Endothelial cell of umbilical vein (primary cell): ENCODE results near the gene GPR183. TPM values are rescaled to one million over a fixed set of nuclear protein-coding genes. Genes with fewer than 3 reads are reported as not detected.

Source experiments
- BruUV-seq: library from RNA; stranded (reverse); fragments of 400-500 nt; replicated peaks from 2 replicates; lab custom pipeline; 2021; lab: Mats Ljungman, UMichigan
- CTCF ChIA-PET: fragments of 300-600, 350-600 bp; sonication (Branson Sonifier 250); formaldehyde crosslinking; loops from one replicate; lab custom pipeline; 2021; ENCODE audit warnings: antibody characterized with exemption, inconsistent platforms; lab: Charles Lee
- POLR2A ChIA-PET: fragments of 300-600, 350-600 bp; sonication (Branson Sonifier 250); formaldehyde crosslinking; loops from one replicate; lab custom pipeline; 2021; ENCODE audit warnings: antibody characterized with exemption, inconsistent platforms; lab: Charles Lee
- DNase-seq: peaks from one replicate; pipeline ENCODE4 v3.0.0-alpha.2; 2011; ENCODE audit warnings: low read depth, low spot score
- FAIRE-seq: peaks from 2 replicates; lab custom pipeline; 2011; peaks lifted over from hg19 to GRCh38; lab: Jason Lieb, UNC
- H2AFZ ChIP-seq: 2 replicates; pipeline ENCODE4 v1.6.0; 2012; ENCODE audit warnings: low read depth, low read length, control low read depth, inconsistent platforms
- H3K27ac ChIP-seq: 2 replicates; pipeline ENCODE4 v1.5.1; 2011; ENCODE audit warnings: low read depth, mild to moderate bottlenecking, control low read depth, low read length, moderate library complexity; ENCODE audit not compliant: insufficient read depth
- H3K27me3 ChIP-seq, 2 experiments: 2 replicates each; pipeline versions ENCODE4 v1.6.0 to v1.6.1; 2011; ENCODE audit warnings: low read length in 2 of 2, mixed read lengths in 1 of 2; ENCODE audit not compliant: control insufficient read depth in 2 of 2, insufficient read depth in 2 of 2
- H3K36me3 ChIP-seq, 2 experiments: 2 replicates in 1 of 2; 3 replicates in 1 of 2; pipeline ENCODE4 v1.5.1; 2011; ENCODE audit warnings: low read length in 2 of 2, mild to moderate bottlenecking in 1 of 2, moderate library complexity in 1 of 2; ENCODE audit not compliant: control insufficient read depth in 2 of 2, insufficient read depth in 2 of 2; ENCODE audit errors: extremely low read depth in 1 of 2
- H3K4me1 ChIP-seq: 3 replicates; pipeline ENCODE4 v1.5.1; 2011; ENCODE audit warnings: mild to moderate bottlenecking, low read length; ENCODE audit not compliant: control insufficient read depth, insufficient read depth; ENCODE audit errors: extremely low read depth
- H3K4me2 ChIP-seq: 2 replicates; pipeline ENCODE4 v1.6.1; 2011; ENCODE audit warnings: low read length, control low read depth, mixed read lengths; ENCODE audit not compliant: insufficient read depth
- H3K4me3 ChIP-seq, 3 experiments: fragments of 200-600 bp in 1 of 3; sonication (generic), shearing (Covaris generic) in 1 of 3; replicated peaks in 1 of 3; 2 replicates each; pipeline ENCODE4 v1.5.1; 2011 to 2016; ENCODE audit warnings: control low read depth in 3 of 3, low read length in 3 of 3, mild to moderate bottlenecking in 2 of 3, inconsistent platforms in 1 of 3, low read depth in 1 of 3, moderate library complexity in 1 of 3; ENCODE audit not compliant: insufficient read depth in 1 of 3
- H3K79me2 ChIP-seq: 2 replicates; pipeline ENCODE4 v1.6.0; 2012; ENCODE audit warnings: low read length, inconsistent platforms; ENCODE audit not compliant: control insufficient read depth, insufficient read depth
- H3K9ac ChIP-seq: replicated peaks from 2 replicates; pipeline ENCODE3; 2011; ENCODE audit warnings: low read length, control low read depth; ENCODE audit not compliant: insufficient read depth; ENCODE audit errors: extremely low read depth
- H3K9me1 ChIP-seq: replicated peaks from 3 replicates; pipeline ENCODE4 v1.6.0; 2011; ENCODE audit warnings: mild to moderate bottlenecking, low read length; ENCODE audit not compliant: control insufficient read depth, insufficient read depth; ENCODE audit errors: extremely low read depth
- H3K9me3 ChIP-seq: replicated peaks from 2 replicates; pipeline ENCODE4 v1.5.1; 2012; ENCODE audit warnings: low read length, inconsistent platforms; ENCODE audit not compliant: control insufficient read depth, insufficient read depth
- H4K20me1 ChIP-seq: replicated peaks from 2 replicates; pipeline ENCODE3; 2011; ENCODE audit warnings: mild to moderate bottlenecking, low read length; ENCODE audit not compliant: control insufficient read depth, insufficient read depth; ENCODE audit errors: extremely low read depth
- CTCF ChIP-seq, 2 donors: IDR thresholded peaks; 1 replicate in 1 of 2; 2 replicates in 1 of 2; pipeline ENCODE4 v1.5.1; 2011; ENCODE audit warnings: low read length in 2 of 2, mild to moderate bottlenecking in 2 of 2, moderate library complexity in 2 of 2, control low read depth in 1 of 2, inconsistent platforms in 1 of 2, low read depth in 1 of 2; ENCODE audit not compliant: insufficient read depth in 1 of 2; ENCODE audit errors: extremely low read depth in 1 of 2
- EZH2 ChIP-seq: IDR thresholded peaks from 2 replicates; pipeline ENCODE4 v1.6.1; 2012; ENCODE audit warnings: borderline replicate concordance, low read depth, mild to moderate bottlenecking, moderate library complexity, low read length, inconsistent platforms; ENCODE audit not compliant: severe bottlenecking
- FOS ChIP-seq: IDR thresholded peaks from 2 replicates; pipeline ENCODE4 v1.6.1; 2011; ENCODE audit warnings: mild to moderate bottlenecking, low read length, moderate library complexity, borderline replicate concordance; ENCODE audit not compliant: insufficient read depth
- GATA2 ChIP-seq: IDR thresholded peaks from 2 replicates; pipeline ENCODE4 v1.7.0; 2011; ENCODE audit warnings: low read depth, mild to moderate bottlenecking, moderate library complexity, mixed read lengths, low read length; ENCODE audit not compliant: insufficient read length, insufficient read depth
- JUN ChIP-seq: IDR thresholded peaks from 2 replicates; pipeline ENCODE4 v1.6.1; 2011; ENCODE audit warnings: borderline replicate concordance, low read depth; ENCODE audit not compliant: insufficient read length, insufficient read depth
- MAX ChIP-seq: IDR thresholded peaks from 2 replicates; pipeline ENCODE4 v1.6.1; 2011; ENCODE audit not compliant: insufficient read depth, insufficient read length
- MYC ChIP-seq: IDR thresholded peaks from one replicate; pipeline ENCODE4 v1.6.1; 2011; ENCODE audit warnings: mild to moderate bottlenecking, low read depth, low read length
- POLR2A ChIP-seq: IDR thresholded peaks from 2 replicates; pipeline ENCODE4 v1.6.1; 2012; ENCODE audit warnings: low read depth, mild to moderate bottlenecking, control low read depth, low read length
- POLR2AphosphoS5 ChIP-seq: IDR thresholded peaks from 2 replicates; pipeline ENCODE4 v1.6.1; 2012; ENCODE audit warnings: low read depth, mild to moderate bottlenecking, control low read depth, low read length, moderate library complexity; ENCODE audit not compliant: insufficient read depth
- dilution Hi-C: fragments of 300-500 bp; cut with MboI; formaldehyde crosslinking; loops from one replicate; pipeline ENCODE4 v1.15.0; 2019; ENCODE audit warnings: low sequenced_read_pairs; ENCODE audit not compliant: extremely low pct_ligation_motif_present
- intact Hi-C: fragments of 100-400 bp; cut with micrococcal nuclease; formaldehyde crosslinking; loops from one replicate; pipeline ENCODE4 v1.10.0; 2022
- polyA plus RNA-seq, 4 experiments: library from polyadenylated mRNA; depleted of rRNA in 3 of 4; stranded (reverse) in 3 of 4; unstranded in 1 of 4; fragments of >200 nt; gene quantifications; 2 replicates each; pipeline versions ENCODE4 v1.2.1 to v1.2.3, GENCODE V29; 2011 to 2012; ENCODE audit warnings: missing spikeins in 1 of 4
- total RNA-seq: library from RNA; stranded (reverse); gene quantifications from 2 replicates; pipeline ENCODE4 v1.2.3, GENCODE V29; 2021

The GPR183 gene
- total and polyA plus RNA-seq, 2 donors (not counting 3 experiments of a cell fraction or from before 2014, with no cell fraction given) = 0.23 TPM; not detected in 1

- peaks cover 0 to 2% of the 10 kb centered on the region in 2 experiments for H3K36me3 ChIP-seq
- dilution Hi-C loops = loop anchor here (25.0 kb wide), 1 partner anchor 103 kb away; no protein-coding TSS in a partner anchor
These were observed 41.9 kb downstream of the GPR183 start for GRCh38 chr13:99265162-99265800.

More at GRCh38 chr13:99265162-99265800, 41.9 kb downstream of the GPR183 start:
- intact Hi-C loops = loop anchor here (2.0 to 10.0 kb wide), 3 partner anchors 64 to 230 kb away; partner anchors contain the start of gene UBAC2
- Histone ChIP-seq H3K9me3 (no peaks in the 10 kb centered on the region), H4K20me1 (no peaks in the 10 kb centered on the region), H3K79me2 (no peaks in the 10 kb centered on the region), H3K4me1 (peaks cover 9% of the 10 kb centered on the region), H3K9me1 (no peaks in the 10 kb centered on the region), H3K27ac (no peak overlapping the region), H2AFZ (no peak overlapping the region), H3K27me3 (no peaks in the 10 kb centered on the region), H3K4me2 (no peak overlapping the region), H3K4me3 (no peak overlapping the region), H3K9ac (no peak overlapping the region)
- TF ChIP-seq GATA2 = no peak
- TF ChIP-seq MYC = no peak
- no peak for TF ChIP-seq POLR2AphosphoS5
- TF ChIP-seq MAX = no peak
- no peak for TF ChIP-seq JUN
- TF ChIP-seq FOS = no peak
- no peak for TF ChIP-seq CTCF (IDR thresholded peaks at IDR 0.05; ENCODE audit: extremely low read depth in 1 of 2, insufficient read depth in 1 of 2, low read depth in 1 of 2, low read length in 2 of 2)
- no peak for TF ChIP-seq POLR2A
- TF ChIP-seq EZH2 = no peak
- POLR2A ChIA-PET = no interaction called here
- no peak for FAIRE-seq
- no TSS peak for BruUV-seq
- CTCF ChIA-PET = interaction anchor here (0.6 to 9.8 kb wide), 34 partner anchors 8 to 469 kb away, joined by 3 to 289 read pairs (median 4); partner anchors contain the start of gene UBAC2
- DNase-seq = no peak
